LNCaP clone FGC (cell line): ENCODE results near the gene CREM.

Source experiments
- DNase-seq: peaks from one replicate; pipeline ENCODE4 v3.0.0-alpha.2; 2011; ENCODE audit warnings: low read depth
- H3K4me3 ChIP-seq: 2 replicates; pipeline ENCODE4 v1.5.1; 2011; ENCODE audit warnings: mild to moderate bottlenecking, low read depth, low read length, control low read depth
- TF ChIP-seq, protein P1 (sequence below): IDR thresholded peaks from 2 replicates; pipeline ENCODE4 v1.5.1; 2012; ENCODE audit warnings: mild to moderate bottlenecking; ENCODE audit not compliant: control insufficient read depth, insufficient read depth; ENCODE audit errors: extremely low read depth

CREM gene

DNA sequence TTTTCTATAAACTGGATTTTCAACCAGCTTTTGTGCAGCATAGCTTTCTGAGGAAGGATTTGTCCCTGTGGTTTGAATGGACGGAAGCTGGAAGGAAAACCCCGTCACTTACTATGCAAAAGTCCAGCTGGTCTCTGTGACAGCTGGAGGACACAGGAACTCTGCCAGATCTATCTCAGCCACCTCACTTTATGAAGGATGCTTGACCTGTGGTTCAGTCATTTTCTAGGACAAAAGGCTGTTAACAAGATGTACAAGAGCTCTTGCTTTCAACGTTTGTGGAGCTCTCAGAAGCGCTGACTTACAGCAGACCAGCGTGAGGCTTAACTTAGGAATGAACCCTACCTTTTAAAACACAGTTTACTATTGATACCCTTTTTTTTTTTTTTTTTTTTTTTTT is 90.8 kb downstream of the CREM start:
- DNase-seq = no peak
- H3K4me3 ChIP-seq = no peak overlapping the region
- TF ChIP-seq, protein P1, sequence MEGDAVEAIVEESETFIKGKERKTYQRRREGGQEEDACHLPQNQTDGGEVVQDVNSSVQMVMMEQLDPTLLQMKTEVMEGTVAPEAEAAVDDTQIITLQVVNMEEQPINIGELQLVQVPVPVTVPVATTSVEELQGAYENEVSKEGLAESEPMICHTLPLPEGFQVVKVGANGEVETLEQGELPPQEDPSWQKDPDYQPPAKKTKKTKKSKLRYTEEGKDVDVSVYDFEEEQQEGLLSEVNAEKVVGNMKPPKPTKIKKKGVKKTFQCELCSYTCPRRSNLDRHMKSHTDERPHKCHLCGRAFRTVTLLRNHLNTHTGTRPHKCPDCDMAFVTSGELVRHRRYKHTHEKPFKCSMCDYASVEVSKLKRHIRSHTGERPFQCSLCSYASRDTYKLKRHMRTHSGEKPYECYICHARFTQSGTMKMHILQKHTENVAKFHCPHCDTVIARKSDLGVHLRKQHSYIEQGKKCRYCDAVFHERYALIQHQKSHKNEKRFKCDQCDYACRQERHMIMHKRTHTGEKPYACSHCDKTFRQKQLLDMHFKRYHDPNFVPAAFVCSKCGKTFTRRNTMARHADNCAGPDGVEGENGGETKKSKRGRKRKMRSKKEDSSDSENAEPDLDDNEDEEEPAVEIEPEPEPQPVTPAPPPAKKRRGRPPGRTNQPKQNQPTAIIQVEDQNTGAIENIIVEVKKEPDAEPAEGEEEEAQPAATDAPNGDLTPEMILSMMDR = no peak

DNA sequence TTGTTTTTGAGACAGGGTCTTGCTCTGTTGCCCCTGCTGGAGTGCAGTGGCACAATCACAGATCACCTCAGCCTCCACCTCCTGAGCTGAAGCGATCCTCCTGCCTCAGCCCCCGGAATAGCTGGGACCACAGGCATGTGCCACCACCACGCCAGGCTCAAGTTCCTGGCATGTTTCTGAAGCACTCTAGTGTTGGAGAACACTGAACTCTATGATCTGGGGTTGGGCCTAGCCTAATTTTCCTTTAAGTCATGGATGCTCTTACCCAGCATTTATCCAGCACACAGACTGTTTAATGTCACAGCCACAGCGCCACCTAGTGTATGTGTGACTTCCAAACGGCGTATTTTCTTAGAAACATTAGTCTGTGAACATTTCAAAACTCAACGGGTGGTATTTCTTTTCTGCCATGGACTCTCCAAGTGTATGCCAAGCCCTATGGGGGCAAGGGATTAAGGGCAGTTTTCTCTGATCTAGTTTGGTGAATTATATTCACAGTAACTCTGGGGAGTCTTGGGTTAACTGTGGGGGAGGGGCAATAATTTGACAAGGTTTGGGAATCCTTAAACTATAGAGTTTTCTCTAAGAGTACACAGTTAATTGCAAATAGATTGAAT is 91.8 kb downstream of the CREM start:
- DNase-seq = peak; percentile 69
- H3K4me3 ChIP-seq = no peak overlapping the region
- TF ChIP-seq, protein P1 = peak; percentile 88

DNA sequence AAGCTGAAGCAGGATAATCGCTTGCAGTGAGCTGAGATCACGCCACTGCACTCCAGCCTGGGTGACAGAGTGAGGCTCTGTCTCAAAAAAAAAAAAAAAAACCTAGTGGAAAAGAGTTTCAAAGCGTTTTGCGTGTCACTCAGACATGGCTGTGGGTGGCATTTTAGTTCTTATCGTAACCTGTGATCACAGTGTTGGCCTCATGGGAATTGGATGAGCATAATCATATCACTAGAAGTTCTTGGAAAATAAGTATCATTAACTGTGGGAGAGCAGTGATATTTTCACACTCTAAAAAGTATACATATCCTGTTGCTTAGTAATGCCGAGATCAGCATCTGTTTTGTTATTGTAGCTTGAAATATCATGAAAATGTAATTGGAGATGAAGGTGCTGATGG is 92.6 kb downstream of the CREM start:
- H3K4me3 ChIP-seq = no peak overlapping the region
- TF ChIP-seq, protein P1 = no peak
- no peak for DNase-seq

DNA sequence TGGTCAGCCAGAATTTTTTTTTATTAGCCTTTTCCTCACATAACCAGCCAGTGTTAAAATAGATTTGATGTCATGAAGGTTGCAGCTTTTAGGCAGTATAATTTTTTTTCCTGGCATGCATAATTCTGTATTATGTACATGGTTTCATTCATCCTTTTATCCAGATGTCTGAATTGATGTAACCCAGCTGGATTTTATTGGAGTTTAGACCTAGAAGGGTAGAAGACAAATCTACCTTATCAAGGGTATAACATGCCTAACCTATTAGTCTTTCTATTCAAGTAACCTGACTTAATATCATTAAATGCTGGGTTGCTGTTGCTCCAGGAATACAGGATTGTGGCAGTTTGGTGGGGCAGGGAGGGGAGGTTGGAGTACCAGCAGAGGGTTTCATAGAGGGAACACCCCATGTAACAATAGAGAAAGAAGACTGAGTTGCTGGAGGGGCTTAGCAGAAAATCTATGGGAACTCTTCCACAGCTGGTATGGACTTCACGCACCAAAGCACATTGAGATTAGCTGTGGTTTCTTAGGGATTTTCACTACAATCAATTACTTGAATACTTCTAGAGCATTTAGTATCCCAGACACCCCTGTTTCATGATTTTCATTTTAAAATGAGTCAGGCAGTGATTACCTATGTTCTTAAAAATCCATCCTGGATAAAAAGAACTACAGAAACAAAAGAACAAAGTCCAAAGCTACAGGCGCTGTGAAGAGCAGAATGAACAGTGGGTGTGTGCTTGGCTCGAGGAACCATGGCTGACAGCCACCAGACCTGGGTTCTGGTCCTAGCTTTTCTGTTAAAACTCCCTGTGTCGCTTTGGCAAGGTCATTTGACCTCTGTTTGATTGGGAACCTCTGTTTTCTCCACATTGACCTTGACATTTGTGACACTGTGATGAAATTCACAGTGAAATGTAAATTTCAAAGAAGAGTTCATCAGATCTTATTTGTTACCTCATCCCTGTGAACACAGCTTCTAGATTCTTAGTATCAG is 93.5 kb downstream of the CREM start:
- DNase-seq = no peak
- no peak overlapping the region for H3K4me3 ChIP-seq
- TF ChIP-seq, protein P1 = no peak

DNA sequence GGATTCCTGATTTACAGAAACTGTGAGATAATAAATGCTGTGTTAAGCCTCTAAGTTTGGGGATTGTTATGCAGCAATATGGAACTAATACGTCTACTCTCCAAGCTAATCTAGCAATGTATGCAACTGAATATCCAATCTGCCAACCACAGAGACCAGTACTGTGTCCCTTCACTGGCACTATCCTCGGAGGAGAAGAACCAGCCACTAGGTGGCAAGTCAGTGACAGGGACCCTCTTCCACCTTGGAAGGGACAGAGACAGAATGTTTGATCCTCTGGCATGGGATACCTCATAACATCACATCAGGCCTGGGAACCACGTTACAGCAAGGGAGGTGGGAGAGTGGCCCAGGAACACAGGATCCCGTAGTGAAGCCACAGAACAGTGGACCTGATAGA is 96.4 kb downstream of the CREM start:
- DNase-seq = no peak
- TF ChIP-seq, protein P1 = peak; percentile 18; the same call in 1 of the 2 replicates
- H3K4me3 ChIP-seq = no peak overlapping the region

DNA sequence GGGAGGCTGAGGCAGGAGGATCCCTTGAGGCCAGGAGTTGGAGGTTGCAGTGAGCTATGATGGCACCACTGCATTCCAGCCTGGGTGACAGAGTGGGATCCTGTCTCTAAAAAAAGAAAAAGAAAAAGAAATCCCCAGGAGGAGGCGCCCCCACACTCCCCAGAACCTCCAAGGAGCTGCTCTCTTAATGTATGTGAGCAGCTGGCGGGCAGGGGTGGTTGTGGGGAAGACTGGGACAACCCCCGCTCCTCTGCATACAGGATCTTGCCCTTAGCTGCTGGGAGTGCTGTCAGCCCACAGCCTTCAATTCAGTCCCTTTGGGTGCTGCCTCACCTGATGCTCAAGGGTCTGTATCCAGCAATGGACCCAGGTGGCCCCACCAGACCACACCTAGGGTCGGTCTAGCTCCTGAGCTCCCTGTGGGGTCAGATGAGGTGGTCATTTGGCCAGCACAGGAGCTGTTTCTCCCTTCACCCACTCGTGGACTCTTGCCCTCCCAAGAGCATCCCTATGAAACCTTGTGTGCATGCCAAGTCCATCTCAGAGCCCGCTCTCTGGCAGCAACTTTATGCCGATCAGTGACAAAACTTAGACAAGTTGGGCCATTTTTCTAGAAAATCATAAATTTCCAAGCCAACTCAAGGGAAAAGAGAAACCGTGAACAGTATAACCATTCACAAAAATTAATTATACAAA is 97.5 kb downstream of the CREM start:
- no peak overlapping the region for H3K4me3 ChIP-seq
- TF ChIP-seq, protein P1 = no peak
- DNase-seq = no peak
